HUDEP-2 (cell line): Measurements from ENCODE around the gene C16orf74.
A peak's percentile ranks its signal among the peaks of the same experiment; 100 is the strongest.

Experiments used
- DNase-seq, 76 experiments: peaks; one replicate each; lab custom pipeline; 2025; ENCODE audit not compliant: unreplicated experiment in 76 of 76; lab: John Stamatoyannopoulos, UW

C16orf74 gene

DNA sequence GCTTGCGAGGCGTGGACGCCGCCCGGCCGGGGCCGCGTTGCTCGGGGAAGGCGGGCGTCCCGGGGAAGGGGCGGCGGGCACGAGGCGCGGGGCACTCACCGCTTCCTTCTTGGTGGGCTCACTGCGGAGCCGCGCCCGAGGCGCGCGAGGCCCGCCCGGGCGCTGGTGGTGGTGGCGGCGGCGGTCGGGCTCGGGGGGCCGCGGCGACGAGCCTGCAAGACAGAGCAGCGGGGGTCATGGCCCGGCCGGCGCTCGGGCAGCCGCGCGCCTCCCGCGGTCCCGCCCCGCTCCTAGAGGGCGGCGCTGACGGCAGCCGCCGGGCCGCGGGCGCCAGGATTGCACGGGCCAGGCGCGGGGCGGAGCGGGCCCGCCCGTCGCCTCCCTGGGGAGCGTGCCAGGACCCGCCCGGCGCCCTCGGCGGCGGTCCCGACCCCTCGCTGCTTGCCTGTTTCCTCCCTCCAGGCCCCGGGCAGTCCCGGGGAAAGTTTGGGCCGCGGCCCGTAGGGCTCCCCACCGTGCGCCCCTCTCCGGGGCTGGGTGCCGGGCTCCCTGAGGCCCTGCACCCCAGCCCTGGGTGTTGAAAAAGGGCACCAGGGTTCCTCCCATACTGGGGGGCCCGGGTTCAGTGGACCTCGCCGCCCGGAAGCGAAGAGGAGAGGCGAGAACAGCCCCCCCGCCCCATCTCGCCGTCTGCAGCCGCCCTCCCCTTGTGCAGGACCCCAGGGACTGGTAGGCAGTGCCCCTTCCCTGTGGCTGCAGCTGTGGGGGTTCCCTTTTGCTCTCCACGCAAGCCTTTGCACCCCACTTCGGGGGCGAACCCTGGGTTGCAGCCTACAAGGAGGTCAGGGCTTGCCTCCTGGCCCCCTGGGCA is at the start of gene C16orf74:
TSS of gene C16orf74 (minus strand) at position 270 of the 871 bp plus-strand sequence. CDS start 15,879 bp downstream, outside the sequence.
- peak in 25 of 76 experiments; percentile 6 to 52 (median 19) for DNase-seq

DNA sequence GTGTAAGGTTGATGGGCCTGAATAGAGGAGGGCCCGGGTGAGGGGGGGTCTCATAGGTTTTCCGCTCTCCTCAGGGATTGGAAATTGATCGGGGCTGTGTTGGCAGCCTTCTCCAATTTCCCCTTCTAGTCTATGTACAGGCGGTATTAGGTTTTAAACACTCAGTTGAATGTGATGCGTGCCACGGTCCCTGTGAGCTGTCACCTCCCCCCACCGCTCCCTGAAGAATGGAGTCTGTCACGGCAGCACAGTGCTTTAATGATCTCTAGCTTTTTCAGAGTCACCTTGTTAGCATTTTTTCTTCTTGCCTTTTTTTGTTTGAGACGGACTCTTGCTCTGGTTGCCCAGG is 49.4 kb upstream of the C16orf74 start:
- DNase-seq = peak in 1 of 76 experiments; percentile 8

DNA sequence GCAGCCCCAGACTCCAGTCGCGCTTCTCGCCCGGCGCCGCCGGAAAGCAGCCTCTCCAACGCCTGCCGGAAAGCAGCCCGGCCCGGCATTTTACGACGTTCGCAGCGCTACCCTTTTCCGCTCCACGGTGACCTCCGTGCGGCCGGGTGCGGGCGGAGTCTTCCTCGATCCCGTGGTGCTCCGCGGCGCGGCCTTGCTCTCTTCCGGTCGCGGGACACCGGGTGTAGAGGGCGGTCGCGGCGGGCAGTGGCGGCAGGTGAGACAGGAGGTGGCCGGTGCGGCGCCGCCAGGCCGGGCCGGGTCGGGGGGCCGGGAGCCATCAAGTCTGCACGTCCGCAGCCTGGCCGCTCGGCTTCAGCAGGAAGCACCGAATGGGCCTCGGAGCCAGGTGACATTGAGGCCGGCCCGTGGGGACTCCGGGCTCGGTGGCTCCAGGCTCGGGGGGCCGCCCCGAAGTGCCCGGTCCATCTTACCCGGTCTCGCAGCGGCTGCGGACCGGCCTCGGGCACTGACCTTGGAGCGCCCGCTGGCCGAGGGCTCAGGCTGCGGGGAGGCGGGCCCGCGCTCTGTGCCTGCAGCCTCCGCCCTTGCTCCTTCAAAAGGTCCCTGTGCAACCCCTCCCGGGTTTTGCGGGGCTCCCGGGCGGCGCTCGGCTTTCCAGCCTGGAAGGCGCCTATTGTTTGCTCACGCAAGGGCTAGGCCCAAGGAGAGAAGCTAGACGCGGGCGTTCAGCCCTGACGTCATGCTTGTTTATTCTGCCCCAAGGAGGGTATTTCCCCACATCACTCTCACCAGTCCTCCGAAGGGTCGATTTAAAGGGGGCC is 48.8 kb upstream of the C16orf74 start, which contains the start of the genes COX4I1 and EMC8:
TSS of gene COX4I1 (plus strand) at position 199 of the 824 bp plus-strand sequence. CDS start 1,511 bp downstream, outside the sequence.
TSS of gene EMC8 (minus strand) at position 48 of the 824 bp plus-strand sequence. CDS start 249 bp downstream, outside the sequence.
- DNase-seq = peak in 75 of 76 experiments; percentile 13 to 93 (median 83)

DNA sequence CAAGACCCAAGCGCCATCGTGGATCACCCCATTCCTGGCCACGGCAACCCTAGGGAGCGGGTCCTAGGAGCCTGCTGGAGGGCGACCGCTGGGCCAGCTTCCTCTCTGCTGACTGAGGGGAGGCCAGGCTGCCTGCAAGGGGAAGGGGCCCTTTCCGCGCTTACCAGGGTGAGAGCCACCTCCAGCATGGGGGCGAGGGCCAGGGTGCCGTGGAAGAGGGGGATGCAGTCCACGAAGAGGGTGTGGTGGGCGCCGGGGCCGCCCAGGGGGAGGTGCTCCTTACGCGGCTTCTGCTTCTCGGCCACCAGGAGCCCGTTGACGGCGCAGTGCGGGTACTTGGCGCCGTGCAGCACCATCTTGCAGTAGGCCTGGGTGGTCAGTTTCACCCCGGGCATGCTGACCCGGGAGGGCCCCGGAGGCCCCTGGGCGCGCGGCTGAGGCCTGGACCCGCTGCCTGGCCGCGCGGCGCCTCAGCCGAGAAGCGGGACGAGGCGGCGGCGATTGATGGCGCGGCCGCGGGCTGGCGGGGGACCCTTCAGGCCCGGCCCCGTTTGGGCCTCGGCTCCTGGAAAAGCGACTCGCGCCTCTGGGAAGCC is 48.1 kb upstream of the C16orf74 start:
- DNase-seq = peak in 22 of 76 experiments; percentile 4 to 39 (median 19)

DNA sequence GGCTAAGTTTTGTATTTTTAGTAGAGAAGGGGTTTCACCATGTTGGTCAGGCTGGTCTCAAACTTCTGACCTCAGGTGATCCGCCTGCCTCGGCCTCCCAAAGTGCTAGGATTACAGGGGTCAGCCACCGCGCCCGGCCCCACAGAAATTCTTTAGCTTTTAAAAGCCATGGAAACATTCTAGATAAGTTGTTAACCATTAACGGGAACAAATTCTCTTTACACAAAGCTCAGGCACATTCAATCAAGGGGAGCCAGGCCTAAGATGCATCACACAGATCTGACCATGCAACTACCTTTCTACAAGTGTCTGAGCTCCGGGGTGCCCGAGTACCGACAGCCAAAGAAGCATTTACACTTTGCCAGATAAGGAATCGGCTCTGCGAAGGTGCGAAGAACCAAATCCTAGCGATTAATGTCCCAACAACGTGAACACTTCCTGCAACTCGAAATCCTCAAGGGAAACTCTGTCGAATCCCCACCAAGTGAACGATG is 47.4 kb upstream of the C16orf74 start:
- DNase-seq = peak in 2 of 76 experiments; percentile 1 to 4

DNA sequence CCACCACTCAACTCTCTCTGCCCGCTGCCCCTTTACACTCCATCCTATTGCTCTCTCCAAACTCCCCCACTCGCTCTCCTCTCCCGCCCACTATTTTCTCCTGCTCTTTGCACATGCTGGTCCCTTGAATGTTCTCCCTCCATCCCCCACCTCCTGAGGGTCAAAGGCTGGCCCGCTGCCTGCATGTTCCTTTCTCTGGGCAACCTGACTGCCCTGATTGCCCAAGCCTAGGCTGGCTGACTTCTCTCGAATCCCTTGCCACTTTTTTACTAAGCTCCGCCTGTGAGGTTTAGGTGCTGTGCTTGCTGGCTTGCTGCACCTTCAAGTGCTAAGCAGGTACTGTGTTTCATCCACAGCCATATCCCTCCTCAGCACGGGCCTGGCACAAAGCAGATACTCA is 45.7 kb upstream of the C16orf74 start:
- no peak for DNase-seq

DNA sequence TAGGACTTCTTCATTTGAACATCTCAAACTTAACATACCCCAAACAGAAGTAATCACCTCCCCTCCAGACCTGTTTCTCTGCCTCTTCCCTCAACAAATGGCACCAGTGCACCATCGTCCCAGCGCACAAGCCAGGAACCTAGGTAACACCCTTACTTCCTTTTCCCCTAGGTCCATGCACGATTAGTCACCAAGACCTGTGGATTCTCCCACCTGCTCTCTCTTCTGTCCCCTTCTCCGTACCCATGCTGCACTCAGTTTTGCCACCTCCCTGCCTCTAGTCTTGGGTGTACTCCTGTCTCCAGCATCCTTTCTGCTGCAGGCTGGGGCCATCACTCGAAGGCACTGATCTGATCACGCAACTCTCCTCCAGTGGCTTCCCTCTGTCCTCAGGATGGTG is 45.3 kb upstream of the C16orf74 start:
- no peak for DNase-seq

DNA sequence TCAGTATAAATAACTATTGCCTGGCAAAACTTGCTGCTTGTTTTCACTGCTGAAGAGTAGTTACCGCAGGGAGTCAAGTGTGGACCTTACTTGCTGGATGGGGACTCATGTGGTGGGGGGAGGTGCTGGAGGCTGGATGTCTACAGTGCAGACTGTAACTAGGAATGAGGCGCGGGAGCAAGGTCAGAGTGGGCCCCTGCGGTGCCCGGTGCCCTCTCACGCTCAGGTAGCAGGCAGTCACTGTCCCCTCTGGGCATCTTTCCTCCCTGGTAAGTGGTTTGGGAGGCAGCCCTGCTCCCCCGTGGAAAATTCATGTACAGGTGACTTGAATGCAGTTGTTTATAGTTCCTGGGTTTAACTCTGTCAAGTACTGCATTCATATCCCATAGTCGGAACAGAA is 43.8 kb upstream of the C16orf74 start:
- no peak for DNase-seq

DNA sequence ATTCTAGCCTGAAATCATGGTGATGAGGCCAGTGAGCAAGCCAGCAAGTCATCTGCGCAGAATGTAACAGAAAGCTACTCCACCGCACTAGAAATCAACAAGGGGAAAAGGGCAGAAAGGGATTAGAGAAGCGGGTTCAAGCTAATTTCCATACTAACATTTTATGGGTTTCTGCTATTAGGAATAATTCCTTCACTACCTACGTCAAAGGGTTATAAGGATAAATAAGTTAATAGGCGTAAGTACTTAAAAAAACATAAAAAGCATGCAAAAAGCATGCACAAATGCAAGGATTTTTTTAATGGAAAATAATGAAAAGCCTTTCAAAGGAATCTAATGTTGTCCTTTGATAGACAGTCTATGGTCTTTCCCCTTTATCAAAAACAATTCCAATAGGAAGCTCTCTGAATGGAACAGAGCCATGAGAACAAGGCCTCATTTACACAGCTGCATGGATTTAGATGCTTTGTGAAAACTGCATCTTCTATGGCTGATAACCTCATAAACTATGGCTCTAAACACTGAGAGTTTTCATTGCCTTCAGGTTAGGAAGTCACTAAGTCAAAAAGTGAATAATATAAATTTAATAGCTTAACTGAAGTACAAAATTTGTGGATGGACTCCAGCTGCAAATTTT is 42.9 kb upstream of the C16orf74 start:
- DNase-seq = no peak

DNA sequence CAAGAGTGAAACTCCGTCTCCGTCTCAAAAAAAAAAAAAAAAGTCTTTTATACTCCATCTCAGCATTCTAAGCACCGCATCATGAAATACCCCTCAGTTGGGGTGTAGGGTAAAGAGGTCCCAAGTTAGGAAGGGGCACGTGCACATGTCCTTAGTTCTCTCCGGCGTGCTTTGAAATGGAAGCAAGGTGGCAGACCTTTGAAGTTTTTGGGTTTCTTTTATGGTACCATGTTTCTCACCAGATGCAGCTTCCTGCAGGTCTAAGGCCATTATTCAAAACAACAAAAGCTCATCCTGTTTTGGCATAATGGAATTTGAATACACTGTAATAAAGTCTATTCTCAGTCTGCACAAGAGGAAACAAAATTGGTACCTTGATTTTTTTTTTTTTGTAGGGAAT is 38.9 kb upstream of the C16orf74 start:
- DNase-seq = no peak

DNA sequence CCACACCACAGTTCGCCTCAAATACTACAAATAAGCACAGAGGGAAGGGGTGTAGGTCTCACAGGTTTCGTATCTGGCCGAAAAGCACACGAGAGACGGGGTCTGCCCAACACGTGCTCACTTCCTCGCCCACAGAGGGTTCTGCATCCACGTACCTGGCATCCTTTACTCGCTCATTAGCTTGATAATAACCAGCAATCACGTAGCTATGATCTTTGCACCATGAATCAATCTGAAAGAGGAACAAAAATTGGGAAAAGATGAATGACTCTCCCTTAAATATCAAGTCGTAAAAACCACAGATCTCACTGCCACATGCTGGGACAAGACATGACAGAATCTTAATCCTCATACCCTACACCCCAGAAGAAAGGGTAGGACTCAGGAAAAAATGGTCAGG is 37.9 kb upstream of the C16orf74 start:
- no peak for DNase-seq

DNA sequence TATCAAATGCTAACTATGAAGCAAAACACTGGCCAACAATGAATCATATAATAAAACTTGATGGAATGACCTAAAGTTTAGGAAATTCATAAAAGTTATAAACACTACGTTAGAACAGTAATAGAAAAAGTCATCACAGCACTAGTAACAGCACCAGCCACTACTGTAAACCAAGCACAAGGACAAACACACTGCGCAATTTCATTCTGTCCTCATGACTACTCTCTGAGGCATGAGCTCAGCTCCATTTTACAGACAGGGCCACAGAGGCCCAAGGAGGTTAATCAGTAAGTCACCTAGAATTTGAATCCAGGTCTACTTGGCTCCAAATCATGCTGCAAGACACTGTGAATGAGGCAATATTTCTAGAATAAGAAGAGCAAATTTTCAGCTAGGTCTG is 35.0 kb upstream of the C16orf74 start:
- no peak for DNase-seq

DNA sequence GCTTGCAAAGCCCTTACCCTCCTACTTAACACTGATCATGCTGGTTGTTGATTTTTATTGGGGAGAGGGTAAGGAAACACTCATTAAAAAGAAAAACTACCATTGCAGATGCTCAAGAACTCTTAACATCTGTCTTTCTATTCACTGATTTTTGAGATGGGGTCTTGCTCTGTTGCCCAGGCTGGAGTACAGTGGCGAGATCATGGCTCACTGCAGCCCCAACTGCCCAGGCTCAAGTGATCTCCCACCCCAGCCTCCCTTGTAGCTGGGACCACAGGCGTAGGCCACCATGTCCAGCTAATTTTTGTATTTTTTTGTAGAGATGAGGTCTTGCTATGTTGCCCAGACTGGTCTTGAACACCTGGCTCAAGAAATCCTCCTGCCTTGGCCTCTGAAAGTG is 33.9 kb upstream of the C16orf74 start:
- no peak for DNase-seq

DNA sequence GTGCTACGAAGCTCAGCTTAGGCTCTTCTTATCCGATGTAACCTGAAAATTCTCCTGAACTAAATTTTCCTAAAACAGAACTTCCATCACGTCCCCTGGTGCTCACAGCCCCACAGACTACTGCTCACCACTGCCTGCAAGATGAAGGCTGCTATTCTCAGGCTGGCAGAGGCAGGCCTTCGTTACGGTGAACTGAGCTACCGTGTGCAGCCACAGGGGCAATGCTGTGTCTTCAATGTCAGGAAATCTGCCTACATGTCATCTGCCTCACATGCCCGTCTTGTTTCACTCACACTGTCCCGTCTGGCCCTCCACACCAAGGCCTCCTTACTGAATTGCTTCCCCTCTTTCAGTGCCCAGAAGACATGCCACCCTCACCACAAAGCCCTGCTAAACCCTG is 32.5 kb upstream of the C16orf74 start:
- DNase-seq = no peak

DNA sequence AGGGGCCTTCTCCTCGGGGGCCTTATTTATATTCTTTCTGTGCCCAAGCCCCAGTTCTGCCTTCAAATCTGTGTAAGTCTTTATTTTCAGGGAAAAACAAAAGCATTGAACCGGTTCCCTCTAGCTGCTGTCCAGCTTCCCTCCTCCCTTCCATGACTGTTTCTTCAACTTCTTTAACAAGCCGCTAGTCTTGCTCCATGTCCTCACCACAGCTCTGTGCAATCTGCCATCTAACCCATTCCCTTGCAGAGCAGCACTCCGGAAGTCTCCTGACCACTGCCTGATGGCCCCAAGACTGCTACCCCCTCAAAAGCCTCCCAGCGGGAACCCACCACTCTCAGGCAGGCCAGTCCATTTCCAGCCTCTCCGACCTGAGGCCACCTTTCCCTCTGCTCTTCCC is 31.6 kb upstream of the C16orf74 start:
- DNase-seq = no peak

DNA sequence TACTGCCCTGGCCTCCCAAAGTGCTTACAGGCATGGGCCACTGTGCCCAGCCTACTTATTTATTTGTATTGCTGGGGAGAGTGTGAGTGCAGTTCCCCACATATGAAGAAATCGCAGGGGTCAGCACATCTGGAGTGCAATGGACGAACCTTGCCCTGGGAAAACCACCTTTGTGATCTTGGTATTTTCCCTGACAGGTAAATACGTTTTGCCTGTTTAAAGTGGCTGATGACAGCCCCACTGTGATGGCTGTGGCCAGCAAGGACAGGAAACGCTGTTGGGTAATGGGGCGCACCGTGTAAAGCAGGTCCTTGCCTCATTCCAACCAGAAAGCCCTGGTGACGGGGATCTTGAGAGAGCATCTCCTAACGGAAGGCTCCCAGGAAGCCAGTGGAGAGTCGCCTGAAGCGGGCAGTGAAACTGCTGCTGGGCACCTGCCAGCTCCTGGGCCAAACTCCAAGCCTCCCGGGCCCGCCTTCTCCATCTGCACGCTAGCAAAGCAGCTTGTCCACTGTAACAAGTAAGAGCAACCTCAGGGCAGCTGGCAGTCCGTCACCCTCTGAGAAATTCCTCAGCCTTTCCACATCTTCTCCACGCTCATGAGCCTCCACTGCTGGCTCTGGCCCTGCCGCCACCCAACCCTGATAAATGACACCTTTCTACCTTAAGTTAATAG is 30.9 kb upstream of the C16orf74 start:
- DNase-seq = no peak

DNA sequence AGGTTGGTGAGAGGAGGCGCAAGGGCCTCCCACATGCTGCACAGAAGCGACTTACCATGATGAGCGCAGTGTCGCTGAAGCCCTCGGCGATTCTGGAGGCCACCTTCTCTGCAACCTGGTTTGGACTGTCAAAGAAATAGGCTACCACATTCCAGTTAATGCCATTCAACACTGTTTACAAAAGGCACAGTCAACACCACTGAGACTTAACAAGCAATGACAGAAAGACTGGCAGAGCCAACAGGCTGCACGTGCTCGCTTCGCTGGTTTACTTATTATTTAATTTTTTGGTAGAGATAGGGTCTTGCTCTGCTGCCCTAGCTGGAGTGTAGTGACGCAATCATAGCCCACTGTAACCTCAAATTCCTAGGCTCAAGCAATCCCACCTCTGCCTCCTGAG is 30.3 kb upstream of the C16orf74 start:
- DNase-seq = no peak

DNA sequence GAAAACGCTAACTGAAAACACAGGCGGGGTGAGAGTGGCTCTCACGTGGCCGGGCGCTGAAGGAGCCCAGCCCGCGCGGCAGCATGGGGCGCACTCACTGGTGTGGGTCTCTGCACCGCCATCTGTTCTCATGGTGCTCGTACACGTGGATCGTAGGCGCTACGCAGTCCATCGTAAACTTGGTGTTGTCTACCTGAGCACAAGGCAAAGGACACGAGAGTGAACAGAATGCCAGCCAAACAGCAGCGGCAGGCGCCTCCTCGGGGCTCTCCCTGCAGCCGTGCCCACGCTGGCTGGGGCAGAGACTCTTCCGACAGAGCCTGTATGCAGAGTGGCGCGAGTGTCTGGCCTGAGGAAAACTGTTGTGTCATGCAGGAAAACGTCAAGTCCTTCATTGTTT is 29.4 kb upstream of the C16orf74 start:
- DNase-seq = no peak

DNA sequence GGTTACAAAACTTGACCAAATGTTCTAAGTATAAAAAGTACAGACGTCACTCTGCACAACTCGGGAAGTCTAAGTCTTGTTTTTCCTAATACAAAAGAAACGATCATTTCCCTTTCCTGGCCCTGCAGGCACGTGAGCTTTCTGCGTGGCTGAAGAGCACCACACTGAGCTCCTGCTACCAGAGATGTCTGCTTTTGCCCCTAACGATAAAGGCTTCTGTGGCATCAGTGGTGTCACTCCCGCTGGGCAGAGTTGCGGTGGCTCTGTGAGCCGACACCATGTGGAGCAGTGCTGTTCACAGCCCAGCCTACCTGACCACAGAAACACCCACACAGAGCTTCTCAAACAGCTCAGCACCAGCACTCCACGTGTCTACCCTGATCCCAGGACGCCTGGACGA is 28.0 kb upstream of the C16orf74 start:
- peak in 13 of 76 experiments; percentile 7 to 63 (median 40) for DNase-seq
